A549 (cell line): Measurements from ENCODE around the gene ARHGEF10L. TPM values are rescaled to one million over a fixed set of nuclear protein-coding genes. Genes with fewer than 3 reads are reported as not detected.
A peak's percentile ranks its signal among the peaks of the same experiment; 100 is the strongest.

Experiments used
- ATAC-seq, 2 experiments: fragments of 200-7000 bp in 1 of 2; fragments of >200 bp in 1 of 2; cut with Nextera tagmentation in 1 of 2; cut with Tn5 transposase in 1 of 2; 3 replicates each; pipeline versions ENCODE4 v1.8.0 to v1.9.1; 2018 to 2020; ENCODE audit warnings: mild to moderate bottlenecking in 1 of 2, moderate library complexity in 1 of 2
- CTCF ChIA-PET: fragments of 300-600 bp; sonication (Branson Sonifier 250); formaldehyde crosslinking; extraction: SDS; loops from one replicate; lab custom pipeline; 2021; ENCODE audit warnings: antibody characterized with exemption, inconsistent platforms; lab: Yijun Ruan, JAX
- POLR2A ChIA-PET: fragments of 350-600 bp; formaldehyde crosslinking; extraction: SDS; loops from one replicate; lab custom pipeline; 2021; ENCODE audit warnings: antibody characterized with exemption, inconsistent platforms; lab: Yijun Ruan, JAX
- DNase-seq, 2 experiments: peaks; one replicate each; pipeline versions ENCODE4 v3.0.0 to v3.0.0-alpha.2; 2011 to 2016; ENCODE audit warnings: low read depth in 1 of 2, low spot score in 1 of 2
- FAIRE-seq: peaks from 2 replicates; lab custom pipeline; 2011; peaks lifted over from hg19 to GRCh38; lab: Jason Lieb, UNC
- H3K27ac ChIP-seq, 2 experiments: fragments of >200 bp; sonication (Bioruptor Twin); formaldehyde crosslinking; 3 replicates each; pipeline ENCODE4 v1.5.1; 2016 to 2017
- H3K4me1 ChIP-seq: fragments of >200 bp; sonication (Bioruptor Twin); formaldehyde crosslinking; 3 replicates; pipeline ENCODE4 v1.6.1; 2016
- H3K4me2 ChIP-seq: fragments of >200 bp; sonication (Bioruptor Twin); formaldehyde crosslinking; 3 replicates; pipeline ENCODE4 v1.6.1; 2016
- H3K4me3 ChIP-seq: fragments of >200 bp; sonication (Bioruptor Twin); formaldehyde crosslinking; 3 replicates; pipeline ENCODE4 v1.5.1; 2016
- H3K9me3 ChIP-seq: fragments of >200 bp; sonication (Bioruptor Twin); formaldehyde crosslinking; 3 replicates; pipeline ENCODE4 v1.6.1; 2016
- CBX8 ChIP-seq: fragments of 200-600 bp; sonication (generic); IDR thresholded peaks from 2 replicates; pipeline ENCODE4 v1.6.1; 2016
- CEBPB ChIP-seq, 2 experiments: fragments of >200 bp in 1 of 2; sonication (Bioruptor Twin) in 1 of 2; formaldehyde crosslinking in 1 of 2; IDR thresholded peaks; 2 replicates each; pipeline ENCODE4 v1.6.1; 2012 to 2016
- CHD4 ChIP-seq: fragments of 200-600 bp; sonication (generic); IDR thresholded peaks from 2 replicates; pipeline ENCODE4 v1.6.1; 2016; ENCODE audit warnings: antibody characterized with exemption, mild to moderate bottlenecking, borderline replicate concordance
- EHMT2 ChIP-seq: fragments of 200-600 bp; sonication (generic); IDR thresholded peaks from 2 replicates; pipeline ENCODE4 v1.6.1; 2016; ENCODE audit warnings: antibody characterized with exemption, low read depth, mild to moderate bottlenecking, moderate library complexity
- GATA3 ChIP-seq: IDR thresholded peaks from 2 replicates; pipeline ENCODE4 v1.6.1; 2012; ENCODE audit warnings: borderline replicate concordance
- HOXA7 ChIP-seq: fragments of 250-450 bp; sonication (Bioruptor Pico); IDR thresholded peaks from 2 replicates; pipeline ENCODE4 v1.5.0; 2020; ENCODE audit warnings: mild to moderate bottlenecking, moderate library complexity
- HOXB5 ChIP-seq: fragments of 250-450 bp; sonication (Bioruptor Pico); IDR thresholded peaks from 2 replicates; pipeline ENCODE4 v1.5.0; 2020; ENCODE audit warnings: mild to moderate bottlenecking, moderate library complexity
- JUN ChIP-seq, 2 experiments: fragments of >200 bp; sonication (Bioruptor Twin); formaldehyde crosslinking; IDR thresholded peaks; 2 replicates in 1 of 2; 3 replicates in 1 of 2; pipeline ENCODE4 v1.6.1; 2016 to 2017
- NR3C1 ChIP-seq: fragments of >200 bp; sonication (Bioruptor Twin); formaldehyde crosslinking; IDR thresholded peaks from 3 replicates; pipeline ENCODE4 v1.6.1; 2017
- POLR2A ChIP-seq: IDR thresholded peaks from 2 replicates; pipeline ENCODE4 v1.6.1; 2012; ENCODE audit warnings: mild to moderate bottlenecking, low read length
- POLR2AphosphoS2 ChIP-seq: conservative IDR thresholded peaks from 2 replicates; pipeline ENCODE4 v1.6.1; 2012; ENCODE audit warnings: low read length, improper control_type of control experiment, inconsistent platforms
- RCOR1 ChIP-seq: fragments of 150-350 bp; IDR thresholded peaks from 2 replicates; pipeline ENCODE4 v1.6.1; 2014; ENCODE audit warnings: antibody characterized with exemption, low read length, low read depth
- SMC3 ChIP-seq: fragments of >200 bp; sonication (Bioruptor Twin); formaldehyde crosslinking; IDR thresholded peaks from 3 replicates; pipeline ENCODE4 v1.6.1; 2018; ENCODE audit warnings: inconsistent platforms
- WGBS: methylation state at CpG from one replicate; pipeline ENCODE4 v1.1.6; 2017; ENCODE audit errors: missing lambda C conversion rate; 5-methylcytosine and 5-hydroxymethylcytosine counted together
- polyA plus RNA-seq, 4 experiments: library from polyadenylated mRNA; depleted of rRNA in 3 of 4; stranded (reverse); fragments of >200 nt; fragmentation: RNase III in 1 of 4; extraction: RNeasy Plus Mini Kit Qiagen cat#74134 plus additional on column Dnase treatment in 1 of 4; gene quantifications; 2 replicates in 3 of 4; 3 replicates in 1 of 4; pipeline ENCODE4 v1.2.3, GENCODE V29; 2011 to 2017
- TF ChIP-seq, protein P1 (sequence below): fragments of 200-600 bp; sonication (generic); IDR thresholded peaks from 2 replicates; pipeline ENCODE4 v1.6.1; 2016; ENCODE audit warnings: antibody characterized with exemption, mild to moderate bottlenecking, moderate library complexity
- TF ChIP-seq, protein P2 (sequence below): fragments of 250-450 bp; sonication (Bioruptor Pico); IDR thresholded peaks from 2 replicates; pipeline ENCODE4 v1.5.0; 2020; ENCODE audit warnings: low read depth, mild to moderate bottlenecking, moderate library complexity
- TF ChIP-seq, protein P3 (sequence below): fragments of 250-450 bp; sonication (Bioruptor Pico); IDR thresholded peaks from 2 replicates; pipeline ENCODE4 v1.5.0; 2021; ENCODE audit warnings: mild to moderate bottlenecking, moderate library complexity, borderline replicate concordance
- TF ChIP-seq, protein P4 (sequence below): IDR thresholded peaks from 2 replicates; pipeline ENCODE4 v1.6.1; 2012
- TF ChIP-seq, protein P5 (sequence below): fragments of >200 bp; sonication (Bioruptor Twin); formaldehyde crosslinking; IDR thresholded peaks from 3 replicates; pipeline ENCODE4 v1.5.1; 2016
- TF ChIP-seq, protein P6 (sequence below): fragments of >200 bp; sonication (Bioruptor Twin); formaldehyde crosslinking; IDR thresholded peaks from 2 replicates; pipeline ENCODE4 v1.6.1; 2016

The ARHGEF10L gene
- polyA plus RNA-seq, 2 of the 4 experiments (the other 2 are of a cell fraction), result 3.5 to 5.2 TPM

DNA sequence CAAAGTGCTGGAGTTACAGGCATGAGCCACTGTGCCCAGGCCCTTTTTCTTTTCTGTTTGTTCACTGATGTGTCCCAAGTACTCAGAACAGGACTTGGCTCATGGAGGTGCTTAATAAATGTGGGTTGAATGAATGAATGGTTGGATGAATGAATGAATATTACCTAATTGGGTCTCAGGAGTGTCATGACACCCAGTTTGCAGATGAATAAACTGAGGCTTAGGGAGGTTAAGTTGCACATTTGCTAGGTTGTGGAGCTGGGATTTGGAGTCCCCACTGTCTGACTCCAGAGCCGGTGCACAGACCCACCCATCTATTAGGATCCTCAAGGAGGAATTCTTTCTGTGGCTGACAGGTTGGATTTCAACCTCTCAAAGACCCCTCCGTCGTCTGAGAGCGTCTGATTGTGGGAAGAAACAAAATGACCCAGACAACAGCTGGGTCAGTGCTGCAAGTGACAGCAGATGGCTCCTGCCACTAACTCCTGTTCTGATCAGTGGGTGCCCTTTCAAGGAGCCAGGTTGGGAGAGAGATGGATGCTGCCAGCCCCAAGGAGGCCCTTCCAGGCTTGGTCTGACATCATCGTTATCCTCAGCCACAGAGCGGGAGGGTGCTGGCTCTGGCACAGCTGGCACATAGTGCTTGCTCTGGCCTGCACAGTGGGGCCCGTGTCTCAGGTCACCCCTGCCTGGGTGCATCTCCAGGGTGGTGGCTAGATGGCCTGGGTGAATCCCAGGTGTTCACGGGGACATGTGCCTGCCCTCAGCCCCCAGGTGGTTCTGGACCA is 24.2 kb downstream of the ARHGEF10L start (continued):
- TF ChIP-seq, protein P1, sequence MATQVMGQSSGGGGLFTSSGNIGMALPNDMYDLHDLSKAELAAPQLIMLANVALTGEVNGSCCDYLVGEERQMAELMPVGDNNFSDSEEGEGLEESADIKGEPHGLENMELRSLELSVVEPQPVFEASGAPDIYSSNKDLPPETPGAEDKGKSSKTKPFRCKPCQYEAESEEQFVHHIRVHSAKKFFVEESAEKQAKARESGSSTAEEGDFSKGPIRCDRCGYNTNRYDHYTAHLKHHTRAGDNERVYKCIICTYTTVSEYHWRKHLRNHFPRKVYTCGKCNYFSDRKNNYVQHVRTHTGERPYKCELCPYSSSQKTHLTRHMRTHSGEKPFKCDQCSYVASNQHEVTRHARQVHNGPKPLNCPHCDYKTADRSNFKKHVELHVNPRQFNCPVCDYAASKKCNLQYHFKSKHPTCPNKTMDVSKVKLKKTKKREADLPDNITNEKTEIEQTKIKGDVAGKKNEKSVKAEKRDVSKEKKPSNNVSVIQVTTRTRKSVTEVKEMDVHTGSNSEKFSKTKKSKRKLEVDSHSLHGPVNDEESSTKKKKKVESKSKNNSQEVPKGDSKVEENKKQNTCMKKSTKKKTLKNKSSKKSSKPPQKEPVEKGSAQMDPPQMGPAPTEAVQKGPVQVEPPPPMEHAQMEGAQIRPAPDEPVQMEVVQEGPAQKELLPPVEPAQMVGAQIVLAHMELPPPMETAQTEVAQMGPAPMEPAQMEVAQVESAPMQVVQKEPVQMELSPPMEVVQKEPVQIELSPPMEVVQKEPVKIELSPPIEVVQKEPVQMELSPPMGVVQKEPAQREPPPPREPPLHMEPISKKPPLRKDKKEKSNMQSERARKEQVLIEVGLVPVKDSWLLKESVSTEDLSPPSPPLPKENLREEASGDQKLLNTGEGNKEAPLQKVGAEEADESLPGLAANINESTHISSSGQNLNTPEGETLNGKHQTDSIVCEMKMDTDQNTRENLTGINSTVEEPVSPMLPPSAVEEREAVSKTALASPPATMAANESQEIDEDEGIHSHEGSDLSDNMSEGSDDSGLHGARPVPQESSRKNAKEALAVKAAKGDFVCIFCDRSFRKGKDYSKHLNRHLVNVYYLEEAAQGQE, result no peak
- TF ChIP-seq GATA3, result no peak
- TF ChIP-seq NR3C1, result no peak
- TF ChIP-seq RCOR1, result no peak
- TF ChIP-seq, protein P2, sequence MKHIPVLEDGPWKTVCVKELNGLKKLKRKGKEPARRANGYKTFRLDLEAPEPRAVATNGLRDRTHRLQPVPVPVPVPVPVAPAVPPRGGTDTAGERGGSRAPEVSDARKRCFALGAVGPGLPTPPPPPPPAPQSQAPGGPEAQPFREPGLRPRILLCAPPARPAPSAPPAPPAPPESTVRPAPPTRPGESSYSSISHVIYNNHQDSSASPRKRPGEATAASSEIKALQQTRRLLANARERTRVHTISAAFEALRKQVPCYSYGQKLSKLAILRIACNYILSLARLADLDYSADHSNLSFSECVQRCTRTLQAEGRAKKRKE (CRISPR knock-in tag), result no peak

DNA sequence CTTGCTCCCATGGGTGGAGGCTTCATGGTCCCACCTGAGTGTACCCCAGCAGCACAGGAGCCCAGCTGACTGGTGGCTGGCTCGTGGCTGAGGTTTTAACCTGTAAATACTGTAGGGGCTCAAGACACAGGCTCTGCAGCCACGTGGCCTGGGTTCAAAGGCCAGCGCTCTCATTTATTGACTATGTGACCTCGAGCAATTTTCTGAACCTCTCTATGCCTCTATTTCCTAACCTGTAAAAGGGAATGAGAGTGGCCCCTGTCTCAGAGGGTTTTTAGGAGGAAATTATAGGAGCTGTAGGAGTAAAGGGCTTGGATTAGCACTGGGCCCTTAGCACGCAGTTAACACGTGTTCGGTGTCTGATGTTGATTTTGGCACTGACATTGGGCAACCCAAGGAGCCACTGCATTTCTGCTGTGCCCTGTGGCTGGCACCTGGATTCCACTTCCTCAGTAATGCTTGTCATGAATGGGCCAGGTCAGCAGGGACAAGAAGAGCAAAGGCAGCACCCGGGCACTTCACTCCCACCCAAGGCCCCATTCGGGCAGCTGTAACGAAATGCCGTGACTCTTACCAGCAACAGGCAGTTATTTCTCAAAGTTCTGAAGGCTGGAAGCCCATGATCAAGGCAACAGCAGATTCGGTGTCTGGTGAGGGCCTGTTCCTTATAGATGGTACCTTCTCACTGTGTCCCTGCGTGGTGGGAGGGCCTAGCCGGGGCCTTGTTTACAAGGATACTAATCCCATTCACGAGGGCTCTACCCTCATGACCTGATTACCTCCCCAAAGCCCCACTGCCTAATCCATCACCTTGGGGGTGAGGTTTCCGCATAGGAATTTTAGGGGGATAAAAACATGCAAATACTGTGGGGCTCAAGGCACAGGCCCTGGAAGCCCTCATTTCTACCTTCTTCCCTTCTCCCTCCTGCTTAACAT is 25.2 kb downstream of the ARHGEF10L start:
- no peak for DNase-seq
- POLR2A ChIA-PET, result no interaction called here
- WGBS, result 85% methylated on average over 12 of the region's 16 CpGs
- CTCF ChIA-PET, result interaction anchor here (1.4 kb wide), 1 partner anchor 65 kb away, joined by 3 read pairs; no protein-coding TSS in a partner anchor
- H3K9me3 ChIP-seq, result no peaks in the 10 kb centered on the region
- H3K4me2 ChIP-seq, result no peak overlapping the region
- no peak overlapping the region for H3K4me3 ChIP-seq
- peak overlapping the region in 1 of 2 experiments; percentile 28; a peak in 1 of 6 replicates for H3K27ac ChIP-seq
- H3K4me1 ChIP-seq, result peaks cover 34% of the 10 kb centered on the region
- no peak for FAIRE-seq
- TF ChIP-seq, protein P3, sequence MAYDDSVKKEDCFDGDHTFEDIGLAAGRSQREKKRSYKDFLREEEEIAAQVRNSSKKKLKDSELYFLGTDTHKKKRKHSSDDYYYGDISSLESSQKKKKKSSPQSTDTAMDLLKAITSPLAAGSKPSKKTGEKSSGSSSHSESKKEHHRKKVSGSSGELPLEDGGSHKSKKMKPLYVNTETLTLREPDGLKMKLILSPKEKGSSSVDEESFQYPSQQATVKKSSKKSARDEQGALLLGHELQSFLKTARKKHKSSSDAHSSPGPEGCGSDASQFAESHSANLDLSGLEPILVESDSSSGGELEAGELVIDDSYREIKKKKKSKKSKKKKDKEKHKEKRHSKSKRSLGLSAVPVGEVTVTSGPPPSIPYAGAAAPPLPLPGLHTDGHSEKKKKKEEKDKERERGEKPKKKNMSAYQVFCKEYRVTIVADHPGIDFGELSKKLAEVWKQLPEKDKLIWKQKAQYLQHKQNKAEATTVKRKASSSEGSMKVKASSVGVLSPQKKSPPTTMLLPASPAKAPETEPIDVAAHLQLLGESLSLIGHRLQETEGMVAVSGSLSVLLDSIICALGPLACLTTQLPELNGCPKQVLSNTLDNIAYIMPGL (CRISPR knock-in tag), result no peak
- TF ChIP-seq CHD4 (no peak), RCOR1 (no peak), POLR2AphosphoS2 (no peak), POLR2A (no peak), CBX8 (no peak), SMC3 (no peak), JUN (IDR thresholded peaks at IDR 0.05) (no peak), EHMT2 (no peak), HOXA7 (CRISPR knock-in tag) (no peak), HOXB5 (no peak), CEBPB (IDR thresholded peaks at IDR 0.05) (no peak), NR3C1 (no peak)
- TF ChIP-seq, protein P4, sequence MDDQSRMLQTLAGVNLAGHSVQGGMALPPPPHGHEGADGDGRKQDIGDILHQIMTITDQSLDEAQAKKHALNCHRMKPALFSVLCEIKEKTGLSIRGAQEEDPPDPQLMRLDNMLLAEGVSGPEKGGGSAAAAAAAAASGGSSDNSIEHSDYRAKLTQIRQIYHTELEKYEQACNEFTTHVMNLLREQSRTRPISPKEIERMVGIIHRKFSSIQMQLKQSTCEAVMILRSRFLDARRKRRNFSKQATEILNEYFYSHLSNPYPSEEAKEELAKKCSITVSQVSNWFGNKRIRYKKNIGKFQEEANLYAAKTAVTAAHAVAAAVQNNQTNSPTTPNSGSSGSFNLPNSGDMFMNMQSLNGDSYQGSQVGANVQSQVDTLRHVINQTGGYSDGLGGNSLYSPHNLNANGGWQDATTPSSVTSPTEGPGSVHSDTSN, result no peak
- TF ChIP-seq, protein P5, sequence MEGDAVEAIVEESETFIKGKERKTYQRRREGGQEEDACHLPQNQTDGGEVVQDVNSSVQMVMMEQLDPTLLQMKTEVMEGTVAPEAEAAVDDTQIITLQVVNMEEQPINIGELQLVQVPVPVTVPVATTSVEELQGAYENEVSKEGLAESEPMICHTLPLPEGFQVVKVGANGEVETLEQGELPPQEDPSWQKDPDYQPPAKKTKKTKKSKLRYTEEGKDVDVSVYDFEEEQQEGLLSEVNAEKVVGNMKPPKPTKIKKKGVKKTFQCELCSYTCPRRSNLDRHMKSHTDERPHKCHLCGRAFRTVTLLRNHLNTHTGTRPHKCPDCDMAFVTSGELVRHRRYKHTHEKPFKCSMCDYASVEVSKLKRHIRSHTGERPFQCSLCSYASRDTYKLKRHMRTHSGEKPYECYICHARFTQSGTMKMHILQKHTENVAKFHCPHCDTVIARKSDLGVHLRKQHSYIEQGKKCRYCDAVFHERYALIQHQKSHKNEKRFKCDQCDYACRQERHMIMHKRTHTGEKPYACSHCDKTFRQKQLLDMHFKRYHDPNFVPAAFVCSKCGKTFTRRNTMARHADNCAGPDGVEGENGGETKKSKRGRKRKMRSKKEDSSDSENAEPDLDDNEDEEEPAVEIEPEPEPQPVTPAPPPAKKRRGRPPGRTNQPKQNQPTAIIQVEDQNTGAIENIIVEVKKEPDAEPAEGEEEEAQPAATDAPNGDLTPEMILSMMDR, result no peak
- TF ChIP-seq, protein P6, sequence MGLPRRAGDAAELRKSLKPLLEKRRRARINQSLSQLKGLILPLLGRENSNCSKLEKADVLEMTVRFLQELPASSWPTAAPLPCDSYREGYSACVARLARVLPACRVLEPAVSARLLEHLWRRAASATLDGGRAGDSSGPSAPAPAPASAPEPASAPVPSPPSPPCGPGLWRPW, result no peak
- TF ChIP-seq, all 56 proteins: peak for 0
- no peak for ATAC-seq
